HG03135 (cell line): ENCODE measurements around the gene SLC38A11.

Source experiments
- ATAC-seq: cut with Tn5 transposase; IDR thresholded peaks from one replicate; pipeline ENCODE4 v1.9.1; 2021; ENCODE audit warnings: mild to moderate bottlenecking, moderate library complexity; ENCODE audit not compliant: unreplicated experiment

The SLC38A11 gene

GRCh38 chr2:164974221-164974620 is 18.9 kb upstream of the SLC38A11 start:
- no peak for ATAC-seq

DNA sequence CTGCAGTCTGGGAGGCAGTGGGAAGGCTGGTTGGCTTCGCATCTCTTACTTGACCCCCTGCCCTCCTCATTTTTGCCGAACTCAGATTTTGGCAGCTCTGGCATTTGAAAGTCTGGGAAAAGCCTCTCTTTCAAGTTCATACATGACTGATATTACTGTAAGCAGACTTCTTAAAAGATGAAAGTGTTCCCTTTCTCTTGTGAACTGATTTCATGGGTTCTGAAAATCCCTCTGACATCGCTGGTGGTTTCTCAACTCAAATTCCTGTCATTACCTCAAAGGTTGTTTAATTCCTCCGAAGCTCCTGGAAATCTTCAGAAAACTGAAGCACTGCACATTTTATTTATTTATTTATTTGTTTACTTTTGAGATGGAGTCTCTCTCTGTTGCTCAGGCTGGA is 16.9 kb upstream of the SLC38A11 start:
- no peak for ATAC-seq

- no peak for ATAC-seq
These were observed 14.8 kb upstream of the SLC38A11 start for GRCh38 chr2:164969909-164970690.

- ATAC-seq: no peak
These were observed 12.5 kb upstream of the SLC38A11 start for GRCh38 chr2:164967781-164968228.

DNA sequence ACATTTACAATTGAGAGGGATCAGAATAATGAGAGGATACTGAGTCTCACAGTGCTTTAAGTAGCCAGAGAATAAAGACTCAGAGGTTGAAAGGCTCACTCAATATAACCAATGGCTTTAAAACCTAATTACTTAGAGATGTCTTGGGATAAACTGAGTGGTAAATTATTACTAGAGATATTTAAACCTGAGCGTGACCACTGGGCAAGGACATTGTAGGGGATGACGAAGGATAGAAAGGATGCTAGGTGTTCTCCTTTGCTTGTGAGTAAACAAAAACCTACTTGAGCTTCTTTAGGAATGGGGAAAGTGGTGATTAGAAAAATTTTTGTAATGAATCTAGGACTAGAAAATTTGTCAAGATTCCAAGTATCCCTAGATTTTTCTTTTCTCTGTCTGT is 12.0 kb upstream of the SLC38A11 start:
- ATAC-seq: no peak

DNA sequence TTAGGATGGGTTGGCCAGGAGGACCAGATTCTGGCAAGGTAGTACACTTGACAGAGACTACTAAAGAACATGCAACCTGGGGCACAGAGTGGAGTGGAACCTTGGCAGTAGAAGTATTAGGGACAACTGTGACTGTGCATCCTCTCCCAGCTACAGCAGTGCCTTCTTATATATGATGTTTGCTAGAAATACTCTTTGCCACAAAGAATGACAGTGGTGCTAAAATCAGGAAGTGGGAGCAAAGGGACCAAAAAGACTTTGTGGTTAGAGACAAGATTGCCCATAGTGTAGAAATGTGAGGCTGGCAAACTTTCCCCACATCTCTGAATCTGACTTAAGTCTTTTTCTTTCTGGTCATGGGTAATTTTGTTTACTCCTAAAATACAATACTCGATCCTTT is 9.4 kb upstream of the SLC38A11 start:
- ATAC-seq: no peak

DNA sequence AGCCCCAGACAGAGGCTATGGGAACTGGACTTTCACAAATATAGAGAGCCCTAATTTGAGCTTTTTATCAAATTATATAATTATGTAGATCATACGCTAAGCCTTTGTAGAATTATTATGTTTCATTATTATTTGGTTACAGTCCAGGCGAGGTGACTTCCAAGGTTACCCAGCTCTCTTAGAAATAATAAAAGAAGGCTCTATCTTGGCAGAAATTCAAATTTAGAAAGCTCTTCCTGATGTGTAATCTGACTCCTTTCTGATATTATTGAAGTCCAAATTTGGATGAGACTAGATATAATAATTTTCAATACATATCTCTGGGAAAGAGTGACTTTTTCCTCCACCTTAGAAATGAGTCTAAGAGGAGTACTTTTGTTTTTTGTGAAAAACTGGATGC is 4.8 kb upstream of the SLC38A11 start:
- no peak for ATAC-seq

DNA sequence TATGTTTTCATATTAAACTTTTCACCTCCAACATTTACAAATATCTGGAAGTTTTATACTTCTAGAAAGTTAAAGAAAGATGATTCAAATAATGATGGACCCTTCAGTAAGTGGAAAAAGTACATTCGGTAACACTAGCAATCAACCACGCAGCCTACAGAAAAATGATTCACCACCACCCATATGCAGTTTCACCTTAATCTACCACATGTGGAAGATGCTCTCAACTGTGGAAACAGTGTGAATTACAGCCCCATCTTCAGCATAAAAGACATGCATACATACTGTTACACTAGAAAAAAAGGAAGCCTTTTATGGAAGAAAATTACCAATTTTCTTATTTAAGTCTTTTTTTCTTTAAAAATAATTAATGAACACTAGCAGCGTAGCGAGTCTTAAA is 1.1 kb downstream of the SLC38A11 start:
- ATAC-seq: no peak

DNA sequence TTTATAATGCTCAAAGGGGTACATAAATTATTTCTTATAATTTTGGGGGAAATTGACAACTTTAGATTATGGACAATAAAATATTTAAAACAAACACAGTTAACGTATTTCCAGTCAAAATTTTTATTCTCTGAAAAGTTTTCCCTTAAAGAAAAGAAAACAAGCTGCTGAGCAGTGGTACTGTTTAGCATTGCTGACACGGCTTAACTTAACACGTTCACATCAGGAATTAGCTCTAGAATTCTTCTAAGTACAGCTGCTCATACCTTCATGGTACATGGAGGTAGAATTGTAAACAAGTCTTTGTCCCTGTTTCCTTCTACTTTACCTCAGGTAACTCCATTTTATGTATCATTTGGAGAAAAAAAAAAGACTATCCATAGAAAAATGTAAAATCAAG is 2.0 kb downstream of the SLC38A11 start:
- ATAC-seq: no peak

GRCh38 chr2:164952057-164952702 is 3.1 kb downstream of the SLC38A11 start:
- ATAC-seq: no peak

- ATAC-seq: no peak
These were observed 6.8 kb downstream of the SLC38A11 start for GRCh38 chr2:164948540-164948939.

- no peak for ATAC-seq
These were observed 8.0 kb downstream of the SLC38A11 start for GRCh38 chr2:164947281-164947680.

- ATAC-seq: no peak
These were observed 12.0 kb downstream of the SLC38A11 start for GRCh38 chr2:164943289-164943688.

- ATAC-seq: no peak
These were observed 17.4 kb downstream of the SLC38A11 start for GRCh38 chr2:164937864-164938401.

GRCh38 chr2:164935118-164936101 is 19.9 kb downstream of the SLC38A11 start:
- no peak for ATAC-seq

- no peak for ATAC-seq
These were observed 20.8 kb downstream of the SLC38A11 start for GRCh38 chr2:164934401-164935117.

DNA sequence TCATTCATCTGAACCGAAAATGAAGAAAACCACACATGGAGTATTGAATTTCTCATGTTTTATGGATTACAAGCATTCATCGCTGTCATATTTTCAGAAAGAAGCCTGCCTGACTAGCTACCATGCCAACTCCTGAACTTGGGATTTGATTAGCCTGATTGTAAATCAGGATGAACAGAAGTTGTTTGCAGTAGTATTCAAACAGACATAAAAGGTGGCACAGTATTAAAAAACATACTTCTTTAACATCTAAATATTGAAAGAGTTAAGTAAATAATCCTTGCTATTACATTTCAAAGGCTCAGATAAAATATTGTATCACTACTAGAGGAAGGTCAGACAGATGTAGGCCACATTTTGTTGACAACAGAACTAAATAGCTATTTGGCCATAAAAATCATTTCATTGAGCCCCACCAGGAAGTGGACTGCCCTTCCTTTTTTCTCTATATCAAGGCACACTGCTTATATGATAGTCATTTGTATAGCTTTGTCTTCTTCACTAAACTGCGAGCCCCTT is 21.6 kb downstream of the SLC38A11 start:
- ATAC-seq: no peak

- ATAC-seq: no peak
These were observed 22.9 kb downstream of the SLC38A11 start for GRCh38 chr2:164932377-164932776.

GRCh38 chr2:164928101-164928673 is 27.1 kb downstream of the SLC38A11 start:
- no peak for ATAC-seq

DNA sequence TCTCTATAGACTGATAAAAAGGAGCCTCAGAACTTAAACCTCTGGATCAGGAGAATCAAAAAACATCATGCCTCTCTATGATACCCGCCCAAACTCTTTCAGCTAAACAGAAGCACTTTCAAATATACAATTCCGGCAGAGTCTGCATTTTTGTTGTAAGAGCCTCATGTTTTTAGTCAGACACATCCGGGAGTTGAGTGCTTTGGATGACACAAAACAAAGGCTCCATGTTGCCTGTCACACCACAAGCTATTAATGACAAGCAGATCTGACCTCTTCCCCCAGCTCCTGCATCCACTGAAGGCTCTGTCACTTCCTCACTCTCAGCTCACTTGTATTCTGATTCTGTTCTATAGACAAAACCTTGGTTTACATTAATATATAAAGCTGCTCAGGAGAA is 33.2 kb downstream of the SLC38A11 start:
- no peak for ATAC-seq
